Choroid plexus epithelial cell (primary cell): ENCODE results near the gene CMIP.

ENCODE experiments used
- DNase-seq: peaks from one replicate; pipeline ENCODE4 v3.0.0-alpha.2; 2010; ENCODE audit warnings: low read depth
- H3K4me3 ChIP-seq: 2 replicates; pipeline ENCODE4 v1.5.1; 2011; ENCODE audit warnings: low read depth, mild to moderate bottlenecking, control low read depth, low read length, moderate library complexity
- CTCF ChIP-seq: conservative IDR thresholded peaks from 2 replicates; pipeline ENCODE4 v1.5.1; 2011; ENCODE audit warnings: low read depth, mild to moderate bottlenecking, control low read depth, inconsistent platforms, low read length, moderate library complexity

CMIP gene

GRCh38 chr16:81473066-81473488 lies 28.5 kb downstream of the CMIP start:
- no peak for TF ChIP-seq CTCF
- no peak overlapping the region for H3K4me3 ChIP-seq
- peak; percentile 54 for DNase-seq

GRCh38 chr16:81473558-81473957 lies 28.9 kb downstream of the CMIP start:
- peak; percentile 71 for DNase-seq
- no peak overlapping the region for H3K4me3 ChIP-seq
- no peak for TF ChIP-seq CTCF

GRCh38 chr16:81473969-81474959 lies 29.7 kb downstream of the CMIP start:
- DNase-seq: no peak
- no peak for TF ChIP-seq CTCF
- no peak overlapping the region for H3K4me3 ChIP-seq

- DNase-seq: no peak
- no peak overlapping the region for H3K4me3 ChIP-seq
- no peak for TF ChIP-seq CTCF
Observed at GRCh38 chr16:81477697-81478693, 33.4 kb downstream of the CMIP start.

- no peak for TF ChIP-seq CTCF
- H3K4me3 ChIP-seq: no peak overlapping the region
- peak; percentile 47 for DNase-seq
Observed at GRCh38 chr16:81478876-81479511, 34.4 kb downstream of the CMIP start.

GRCh38 chr16:81480606-81481206 lies 36.1 kb downstream of the CMIP start:
- no peak overlapping the region for H3K4me3 ChIP-seq
- TF ChIP-seq CTCF: no peak
- DNase-seq: no peak
